GM19324 (cell line): ENCODE data around the gene EPS8L1.
A peak's percentile ranks its signal among the peaks of the same experiment; 100 is the strongest.

Source experiments
- ATAC-seq: cut with Tn5 transposase; IDR thresholded peaks from one replicate; pipeline ENCODE4 v1.9.1; 2021; ENCODE audit warnings: mild to moderate bottlenecking, moderate library complexity; ENCODE audit not compliant: unreplicated experiment, low FRiP score

The EPS8L1 gene

DNA sequence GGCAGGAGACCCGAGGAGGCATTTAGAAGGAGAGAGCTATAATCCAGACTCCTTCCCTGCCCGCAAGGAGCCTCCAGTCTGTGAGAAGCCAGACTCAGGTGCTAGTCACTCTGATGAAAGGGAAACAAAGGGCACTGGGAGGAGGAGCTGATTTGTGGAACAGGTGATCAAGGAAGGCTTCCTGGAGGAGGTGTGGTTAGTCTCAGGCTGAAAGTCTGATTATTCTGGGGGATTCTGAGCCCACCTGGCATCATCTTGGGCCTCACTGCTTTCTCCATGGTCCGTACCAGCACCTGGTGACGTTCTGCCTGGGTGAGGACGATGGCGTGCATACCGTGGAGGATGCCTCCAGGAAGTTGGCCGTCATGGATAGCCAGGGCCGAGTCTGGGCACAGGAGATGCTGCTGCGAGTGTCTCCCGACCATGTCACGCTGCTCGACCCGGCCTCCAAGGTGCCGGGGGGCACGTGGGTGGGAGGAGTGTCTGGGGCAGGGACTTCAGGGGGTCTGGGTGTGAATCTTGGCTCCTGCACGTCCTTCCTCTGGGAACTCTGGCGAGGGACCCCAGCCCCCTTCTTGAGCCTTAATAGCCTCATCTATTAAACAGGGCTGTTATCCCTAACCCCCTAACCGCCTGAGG is 3.9 kb downstream of the EPS8L1 start:
- no peak for ATAC-seq

DNA sequence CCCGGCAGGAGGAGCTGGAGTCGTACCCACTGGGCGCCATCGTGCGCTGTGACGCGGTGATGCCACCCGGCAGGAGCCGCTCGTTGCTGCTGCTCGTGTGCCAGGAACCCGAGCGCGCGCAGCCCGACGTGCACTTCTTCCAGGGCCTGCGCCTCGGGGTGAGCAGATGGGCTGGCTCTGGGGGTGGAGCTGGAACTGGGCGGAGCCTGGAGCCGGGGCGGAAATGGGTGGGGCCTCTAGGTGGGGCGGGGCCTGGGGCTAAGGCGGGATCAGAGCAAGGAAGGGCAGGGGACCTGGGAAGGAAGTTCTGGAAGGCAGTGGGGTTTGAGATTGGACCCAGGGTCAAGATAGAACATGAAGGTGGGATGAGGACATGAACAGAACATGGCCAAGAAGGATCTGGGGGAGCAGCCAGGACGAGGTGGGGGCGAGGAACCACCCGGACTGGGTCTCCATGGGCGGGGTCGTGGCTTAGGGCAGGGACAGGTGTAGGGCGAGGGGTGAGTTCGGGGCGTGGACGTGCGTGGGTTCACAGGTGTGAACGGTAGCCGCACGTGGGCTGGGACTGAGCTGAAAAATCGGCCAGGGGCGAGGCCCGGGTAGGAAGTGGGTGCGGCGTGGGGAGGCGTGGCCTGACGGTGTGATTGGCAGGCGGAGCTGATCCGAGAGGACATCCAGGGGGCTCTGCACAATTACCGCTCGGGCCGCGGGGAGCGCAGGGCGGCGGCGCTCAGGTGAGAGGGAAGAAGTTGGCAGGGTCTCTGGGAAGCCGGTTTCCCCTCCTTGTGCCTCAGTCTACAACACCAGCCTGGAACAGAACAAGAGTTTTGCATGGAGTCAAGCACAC is 4.7 kb downstream of the EPS8L1 start:
- ATAC-seq = no peak

DNA sequence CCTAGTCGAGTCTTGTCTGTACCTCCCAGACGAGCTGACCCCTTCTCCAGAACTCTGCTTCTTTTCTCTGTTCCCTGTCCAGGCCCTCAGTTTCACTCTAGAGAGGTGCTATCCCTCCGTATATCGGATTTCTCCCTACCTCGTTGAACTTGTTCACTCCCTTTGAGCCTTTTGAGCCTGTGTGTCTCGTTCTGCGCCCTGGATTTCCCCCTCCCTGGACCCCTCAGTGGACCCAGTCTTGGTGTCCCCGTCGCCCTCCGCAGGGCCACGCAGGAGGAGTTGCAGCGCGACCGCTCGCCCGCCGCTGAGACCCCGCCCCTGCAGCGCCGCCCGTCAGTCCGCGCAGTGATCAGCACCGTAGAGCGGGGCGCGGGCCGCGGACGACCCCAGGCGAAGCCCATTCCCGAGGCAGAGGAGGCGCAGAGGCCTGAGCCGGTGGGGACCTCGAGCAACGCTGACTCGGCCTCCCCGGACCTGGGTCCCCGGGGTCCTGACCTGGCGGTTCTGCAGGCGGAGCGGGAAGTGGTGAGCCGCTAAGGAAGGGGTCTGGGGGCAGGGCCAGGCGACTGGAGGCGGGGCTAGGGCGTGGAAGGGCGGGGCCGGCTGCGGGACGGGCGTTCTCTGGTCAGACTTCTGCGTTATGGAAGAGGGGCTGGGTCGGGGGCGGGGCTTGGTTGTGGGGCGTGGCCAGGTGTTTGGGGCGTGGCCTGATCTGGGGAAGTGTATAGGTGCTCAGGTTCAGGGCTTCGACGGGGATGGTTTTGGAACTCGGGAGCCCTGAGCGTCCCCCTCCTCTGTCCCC is 5.5 kb downstream of the EPS8L1 start:
- ATAC-seq = peak; percentile 78

DNA sequence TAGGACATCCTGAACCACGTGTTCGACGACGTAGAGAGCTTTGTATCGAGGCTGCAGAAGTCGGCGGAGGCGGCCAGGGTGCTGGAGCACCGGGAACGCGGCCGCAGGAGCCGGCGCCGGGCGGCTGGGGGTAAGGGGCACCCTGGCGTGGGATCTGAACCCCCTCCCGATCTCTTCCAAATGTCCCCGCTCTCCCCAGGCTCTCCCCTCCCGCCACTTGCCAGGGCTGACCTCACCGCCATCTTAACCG is 6.0 kb downstream of the EPS8L1 start:
- no peak for ATAC-seq

DNA sequence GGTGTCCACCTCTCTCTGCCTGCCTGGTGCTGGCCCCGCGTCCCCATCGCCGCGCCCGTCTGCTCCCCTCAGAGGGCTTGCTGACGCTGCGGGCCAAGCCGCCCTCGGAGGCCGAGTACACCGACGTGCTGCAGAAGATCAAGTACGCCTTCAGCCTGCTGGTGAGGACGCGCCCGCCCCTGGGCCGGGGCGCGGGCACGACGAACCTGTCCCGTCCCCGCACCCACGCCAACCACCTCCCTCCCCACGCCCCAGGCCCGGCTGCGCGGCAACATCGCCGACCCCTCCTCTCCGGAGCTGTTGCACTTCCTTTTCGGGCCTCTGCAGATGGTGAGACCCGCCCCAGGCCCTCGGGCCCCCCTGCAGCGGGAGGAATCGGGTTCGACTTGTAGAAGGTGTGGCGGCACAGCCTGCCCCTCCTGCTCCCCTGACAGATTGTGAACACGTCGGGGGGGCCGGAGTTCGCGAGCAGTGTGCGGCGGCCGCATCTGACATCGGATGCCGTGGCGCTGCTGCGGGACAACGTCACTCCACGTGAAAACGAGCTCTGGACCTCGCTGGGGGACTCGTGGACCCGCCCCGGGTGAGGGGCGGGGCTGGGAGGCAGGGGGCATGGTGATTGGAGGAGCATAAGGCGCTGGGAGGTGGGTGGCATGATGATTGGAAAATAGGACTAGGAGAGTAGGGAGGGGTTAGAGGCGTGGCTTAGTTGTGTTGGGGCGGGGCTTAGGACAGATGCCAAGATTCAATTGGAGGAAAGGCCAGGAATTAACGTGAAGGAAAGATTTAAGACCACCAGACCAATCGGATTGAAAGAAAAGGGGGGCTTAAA is 6.6 kb downstream of the EPS8L1 start:
- no peak for ATAC-seq

DNA sequence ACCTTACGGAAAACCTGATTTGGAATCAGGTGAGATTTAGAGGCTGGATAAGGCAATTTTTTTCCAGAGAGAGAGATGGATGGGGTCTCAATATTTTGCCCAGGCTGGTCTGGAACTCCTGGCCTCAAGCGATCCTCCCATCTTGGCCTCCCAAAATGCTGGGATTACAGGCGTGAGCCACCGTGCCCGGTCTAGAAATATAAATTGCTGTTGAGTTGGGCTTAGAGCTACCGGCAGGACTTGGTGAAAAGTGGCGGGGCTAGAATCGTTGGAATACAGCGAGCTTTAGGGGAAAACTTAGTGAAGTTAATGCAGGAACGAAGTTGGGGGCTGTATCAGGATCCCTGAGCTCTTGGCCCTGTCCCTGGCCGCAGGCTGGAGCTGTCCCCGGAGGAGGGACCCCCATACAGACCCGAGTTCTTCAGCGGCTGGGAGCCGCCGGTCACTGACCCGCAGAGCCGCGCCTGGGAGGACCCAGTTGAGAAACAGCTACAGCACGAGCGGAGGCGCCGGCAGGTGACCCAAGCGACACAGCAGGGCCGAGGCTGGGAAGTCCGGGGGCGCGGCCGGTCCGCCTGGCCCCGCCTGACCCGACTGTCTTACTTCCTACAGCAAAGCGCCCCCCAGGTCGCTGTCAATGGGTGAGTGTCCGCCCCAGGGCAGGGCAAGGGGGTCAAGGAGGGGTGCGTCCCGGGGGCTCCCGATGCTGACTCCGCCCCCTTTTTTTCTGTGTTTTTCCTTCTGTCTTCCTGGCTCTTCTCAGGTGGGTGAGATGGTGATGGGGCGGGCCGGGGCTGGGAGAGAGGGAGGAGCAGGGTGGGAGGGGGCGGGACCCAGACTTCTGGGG is 7.6 kb downstream of the EPS8L1 start:
- no peak for ATAC-seq

DNA sequence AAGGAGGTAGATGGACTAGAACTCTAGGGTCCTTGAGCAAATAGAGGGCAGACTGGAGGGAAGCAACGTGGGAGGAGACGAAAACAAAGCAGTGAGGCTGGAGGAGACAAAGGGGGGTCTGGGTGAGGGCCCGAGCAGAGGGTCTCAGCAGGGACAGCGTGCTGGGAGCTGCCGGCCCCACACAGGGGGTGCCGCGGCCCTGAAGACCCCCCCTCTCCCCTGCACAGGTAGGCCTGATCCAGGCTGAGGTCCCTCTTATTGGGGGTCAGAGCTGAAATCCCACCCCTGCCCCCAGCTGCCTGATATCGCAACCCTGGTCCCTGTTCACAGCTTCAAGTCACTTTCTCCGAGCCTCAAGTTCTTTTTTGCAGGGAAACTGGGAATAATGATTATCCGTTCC is 8.7 kb downstream of the EPS8L1 start:
- no peak for ATAC-seq

DNA sequence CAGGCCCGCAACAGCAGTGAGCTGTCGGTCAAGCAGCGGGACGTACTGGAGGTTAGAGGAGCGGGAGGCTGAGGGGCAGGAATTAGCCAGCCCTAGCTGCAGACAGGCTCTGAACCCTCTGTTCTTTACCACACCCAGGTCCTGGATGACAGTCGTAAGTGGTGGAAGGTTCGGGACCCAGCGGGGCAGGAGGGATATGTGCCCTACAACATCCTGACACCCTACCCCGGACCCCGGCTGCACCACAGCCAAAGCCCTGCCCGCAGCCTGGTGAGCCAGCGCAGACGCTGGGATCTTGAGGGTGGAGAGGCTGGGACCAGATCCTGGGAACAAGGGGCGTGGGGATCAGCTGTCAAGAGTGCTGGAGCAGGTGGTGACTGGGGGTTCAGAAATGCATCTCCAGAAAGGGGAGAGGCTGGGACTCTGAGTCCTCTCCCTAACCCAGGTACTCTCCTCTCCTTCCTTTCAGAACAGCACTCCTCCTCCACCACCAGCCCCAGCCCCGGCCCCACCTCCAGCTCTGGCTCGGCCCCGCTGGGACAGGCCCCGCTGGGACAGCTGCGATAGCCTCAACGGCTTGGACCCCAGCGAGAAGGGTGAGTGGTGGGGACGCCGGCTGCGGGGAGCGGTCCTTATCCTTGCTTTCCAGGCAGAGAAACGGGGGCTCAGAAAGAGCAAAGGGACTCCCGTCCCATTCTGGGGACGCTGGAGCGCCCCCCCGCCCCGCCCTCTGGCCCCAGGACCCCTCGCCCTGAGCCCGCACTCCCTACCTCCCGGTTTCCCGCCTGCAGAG is 10.4 kb downstream of the EPS8L1 start:
- ATAC-seq = no peak

DNA sequence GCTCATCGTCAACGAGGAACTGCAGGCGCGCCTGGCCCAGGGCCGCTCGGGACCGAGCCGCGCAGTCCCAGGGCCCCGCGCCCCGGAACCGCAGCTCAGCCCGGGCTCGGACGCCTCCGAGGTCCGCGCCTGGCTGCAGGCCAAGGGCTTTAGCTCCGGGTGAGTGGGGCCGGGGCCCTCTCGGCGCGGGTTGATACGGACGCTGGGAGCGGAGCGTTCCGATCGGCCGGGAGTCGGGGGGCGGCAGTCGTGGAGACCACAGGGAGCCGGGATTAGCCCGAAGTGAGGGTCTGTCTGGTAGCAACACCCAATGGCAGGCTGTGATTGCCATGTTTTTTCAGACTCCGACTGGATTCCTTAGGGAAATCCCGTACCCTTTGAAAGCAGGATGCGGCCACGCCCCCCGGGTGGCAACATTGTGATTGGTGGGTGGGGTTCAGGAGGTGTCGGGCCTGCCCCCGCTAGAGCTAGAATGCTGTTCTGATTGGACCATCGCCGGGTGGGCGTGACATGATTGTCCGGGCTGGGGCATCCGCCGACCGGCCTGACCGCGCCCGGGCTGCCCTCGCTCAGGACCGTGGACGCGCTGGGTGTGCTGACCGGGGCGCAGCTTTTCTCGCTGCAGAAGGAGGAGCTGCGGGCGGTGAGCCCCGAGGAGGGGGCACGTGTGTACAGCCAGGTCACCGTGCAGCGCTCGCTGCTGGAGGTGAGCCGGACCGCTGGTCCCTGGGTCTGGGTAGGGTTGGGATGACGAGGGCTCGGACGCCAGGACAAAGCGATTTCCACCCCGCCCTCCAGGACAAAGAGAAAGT is 11.3 kb downstream of the EPS8L1 start:
- no peak for ATAC-seq

DNA sequence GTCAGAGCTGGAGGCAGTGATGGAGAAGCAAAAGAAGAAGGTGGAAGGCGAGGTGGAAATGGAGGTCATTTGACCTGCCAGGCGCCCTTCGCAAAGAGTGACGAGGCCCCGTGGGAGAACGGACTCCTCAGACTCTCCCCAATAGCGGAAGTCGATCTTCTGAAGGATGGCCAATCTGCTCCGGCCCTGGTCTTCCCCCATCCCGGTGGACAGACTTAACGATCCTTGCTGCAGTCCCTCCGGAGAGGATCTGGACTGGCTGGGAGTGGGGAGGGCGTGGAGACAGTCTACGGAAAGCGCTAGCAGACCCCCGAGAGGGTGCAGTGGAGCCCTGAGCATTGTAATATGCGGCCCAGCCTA is 11.9 kb downstream of the EPS8L1 start:
- no peak for ATAC-seq

DNA sequence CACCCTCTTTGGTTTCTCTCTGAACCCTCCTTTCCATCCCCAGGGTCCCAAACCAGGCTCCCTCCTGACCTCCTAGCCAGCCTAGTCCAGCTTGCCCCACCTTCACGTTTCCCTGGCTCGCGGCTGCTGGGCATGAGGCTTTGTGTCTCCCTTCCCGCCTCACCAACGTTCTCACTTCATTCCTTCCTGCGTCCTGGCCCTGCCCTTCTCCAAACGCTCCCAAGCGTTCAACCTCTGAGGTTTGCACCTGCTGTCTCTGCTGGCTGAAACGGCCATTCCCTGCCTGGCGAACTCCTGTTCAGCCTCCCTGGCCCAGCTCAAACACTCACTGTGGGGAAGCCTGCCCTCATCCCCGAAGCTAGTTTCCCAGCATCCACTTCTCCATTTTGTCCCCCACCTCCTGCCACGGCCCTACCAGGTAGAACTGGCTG is 12.4 kb downstream of the EPS8L1 start:
- no peak for ATAC-seq

DNA sequence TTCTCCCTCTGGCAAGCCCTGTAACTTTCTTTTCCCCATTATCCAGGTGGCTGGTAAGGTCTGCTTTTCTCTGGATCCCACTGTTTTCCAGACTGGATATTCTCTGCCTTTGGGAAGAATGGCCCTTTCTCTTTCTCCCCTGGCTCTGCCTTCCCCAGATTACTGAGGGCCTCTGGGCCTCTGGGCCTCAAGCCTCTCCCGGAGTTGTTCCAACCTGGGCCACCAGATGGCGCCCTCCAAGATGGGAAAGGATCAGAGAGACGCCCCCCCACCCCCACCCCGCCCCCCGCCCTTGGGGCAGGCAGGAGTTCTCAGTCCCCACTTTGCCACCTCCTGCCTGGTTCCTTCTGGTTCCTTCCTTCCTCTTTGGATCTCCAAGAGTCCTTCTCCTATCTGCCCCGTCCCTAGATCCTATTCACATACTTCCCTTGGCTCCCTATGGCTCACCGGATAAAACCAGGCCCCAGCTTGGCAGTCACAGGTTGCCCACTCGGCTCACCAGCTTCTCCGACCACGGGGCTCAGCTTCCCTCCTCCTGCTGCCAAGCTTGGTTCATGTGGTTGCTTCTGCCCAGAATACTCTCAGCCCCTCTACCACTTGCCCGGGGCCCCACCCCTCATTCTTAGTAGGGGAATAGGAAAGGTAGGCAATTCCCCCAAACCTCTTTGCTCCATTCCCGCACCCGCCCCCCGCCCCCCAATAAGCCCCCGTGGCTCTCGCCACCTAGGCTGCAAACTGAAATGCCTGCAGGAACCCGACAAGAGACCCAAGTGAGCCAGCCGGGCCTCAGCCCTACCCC is 13.1 kb downstream of the EPS8L1 start:
- ATAC-seq = no peak

DNA sequence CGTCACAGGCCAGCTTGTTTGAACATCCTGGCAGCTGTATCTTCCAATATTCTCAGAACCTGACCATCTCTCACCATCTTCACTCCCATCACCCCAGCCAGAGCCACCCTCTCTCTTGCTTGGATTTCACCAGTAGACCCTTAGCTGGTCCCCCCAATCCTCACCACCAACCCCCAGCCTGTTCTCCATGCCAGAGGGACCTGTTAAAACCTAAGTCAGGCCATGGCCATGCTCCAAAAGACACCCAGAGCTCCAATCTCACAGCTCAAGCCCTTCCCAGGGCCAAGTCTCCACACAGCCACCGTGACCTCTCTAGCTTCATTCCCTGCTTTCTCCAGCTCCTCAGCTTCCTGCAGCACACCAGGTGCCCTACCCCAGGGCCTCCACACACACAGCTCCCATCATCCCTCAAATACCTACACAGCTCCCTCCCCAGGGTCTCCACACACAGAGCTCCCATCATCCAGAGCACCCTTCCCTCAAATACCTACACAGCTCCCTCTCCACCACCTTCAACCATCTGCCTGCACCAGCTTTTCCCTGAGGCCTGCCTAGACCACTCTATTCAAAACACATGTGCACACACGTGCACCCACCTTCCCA is 13.8 kb downstream of the EPS8L1 start:
- no peak for ATAC-seq

DNA sequence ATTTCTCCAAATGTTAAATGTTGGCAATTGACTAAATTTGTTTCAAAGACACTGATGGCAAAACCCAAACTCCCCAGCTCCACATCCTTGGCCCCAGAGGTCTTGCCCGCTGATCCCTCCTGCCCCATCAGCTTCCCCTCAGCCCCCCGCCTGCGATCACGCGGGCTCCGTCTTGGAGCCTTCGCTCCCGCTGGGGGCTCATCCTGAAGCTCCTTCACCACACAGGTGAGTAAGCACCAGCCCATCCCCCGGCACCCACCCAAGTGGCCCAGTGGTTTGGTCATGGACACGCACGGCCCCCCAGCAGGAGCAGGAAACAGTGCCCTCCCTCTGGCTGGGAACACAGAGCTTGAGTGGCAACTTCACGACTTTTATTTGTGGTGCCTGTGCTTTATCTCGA is 14.9 kb downstream of the EPS8L1 start:
- ATAC-seq = no peak

DNA sequence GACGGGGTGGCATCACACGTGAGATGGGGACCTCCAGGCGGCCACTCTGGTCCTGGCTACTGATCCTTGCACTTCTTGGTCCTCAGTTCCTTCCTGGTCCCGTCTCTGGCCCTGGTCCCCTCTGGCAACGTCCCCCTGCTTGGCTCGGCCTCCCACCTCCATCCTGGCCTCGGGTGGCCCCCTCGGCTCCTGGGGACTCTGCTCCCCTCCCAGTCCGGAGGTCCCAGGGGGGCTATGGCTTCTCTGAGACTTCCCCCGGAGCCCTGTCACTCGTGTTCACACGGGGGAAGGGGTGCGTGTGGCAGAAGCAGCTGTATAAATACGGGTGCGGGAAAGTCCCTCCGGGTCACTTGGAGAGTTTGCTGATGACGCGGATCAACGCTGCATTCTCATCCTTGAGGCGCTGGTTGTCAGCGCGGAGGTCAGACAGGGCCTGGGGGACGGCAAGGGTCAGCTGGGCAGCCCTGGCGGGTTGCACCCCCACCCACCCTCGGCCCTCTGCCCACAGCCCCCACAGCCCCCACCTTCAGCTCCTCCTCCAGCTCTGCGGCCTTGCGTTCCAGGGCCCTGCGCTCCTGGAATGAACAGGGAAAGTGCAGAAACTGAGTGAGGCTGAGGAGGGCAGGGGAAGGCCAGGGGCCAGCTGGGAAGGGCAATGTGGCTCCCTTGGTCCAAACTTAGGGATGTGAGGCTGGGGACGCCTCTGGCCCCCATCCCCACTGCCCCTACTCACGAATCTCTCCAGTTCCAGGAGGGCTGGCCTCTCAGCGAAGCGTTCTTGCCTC is 15.6 kb downstream of the EPS8L1 start:
- ATAC-seq = no peak

DNA sequence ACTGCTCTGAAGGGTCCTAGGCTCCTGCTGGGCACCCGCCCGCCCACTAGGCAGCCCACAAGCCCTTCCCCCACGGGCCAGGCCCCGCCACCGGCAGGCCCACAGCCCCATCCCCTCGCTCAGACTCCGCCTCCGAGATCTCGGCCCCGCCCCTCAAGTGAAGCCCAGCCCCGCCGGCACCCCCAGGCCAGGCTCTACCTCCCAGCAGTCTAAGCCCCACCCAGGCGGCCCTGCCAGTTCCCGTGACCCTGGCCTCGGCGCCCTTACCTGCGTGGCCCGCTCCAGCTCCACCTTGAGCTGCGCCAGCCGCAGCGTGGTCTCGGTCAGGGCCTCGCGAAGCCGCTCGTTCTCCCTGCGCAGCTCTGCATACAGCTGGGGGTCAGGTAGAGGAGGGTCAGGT is 16.3 kb downstream of the EPS8L1 start:
- ATAC-seq = no peak
